HuH-7 (cell line): ENCODE results near the gene EBF4.

Experiments used
- DNase-seq: peaks from one replicate; pipeline ENCODE4 v3.0.0; 2011; ENCODE audit warnings: low spot score

EBF4 gene

DNA sequence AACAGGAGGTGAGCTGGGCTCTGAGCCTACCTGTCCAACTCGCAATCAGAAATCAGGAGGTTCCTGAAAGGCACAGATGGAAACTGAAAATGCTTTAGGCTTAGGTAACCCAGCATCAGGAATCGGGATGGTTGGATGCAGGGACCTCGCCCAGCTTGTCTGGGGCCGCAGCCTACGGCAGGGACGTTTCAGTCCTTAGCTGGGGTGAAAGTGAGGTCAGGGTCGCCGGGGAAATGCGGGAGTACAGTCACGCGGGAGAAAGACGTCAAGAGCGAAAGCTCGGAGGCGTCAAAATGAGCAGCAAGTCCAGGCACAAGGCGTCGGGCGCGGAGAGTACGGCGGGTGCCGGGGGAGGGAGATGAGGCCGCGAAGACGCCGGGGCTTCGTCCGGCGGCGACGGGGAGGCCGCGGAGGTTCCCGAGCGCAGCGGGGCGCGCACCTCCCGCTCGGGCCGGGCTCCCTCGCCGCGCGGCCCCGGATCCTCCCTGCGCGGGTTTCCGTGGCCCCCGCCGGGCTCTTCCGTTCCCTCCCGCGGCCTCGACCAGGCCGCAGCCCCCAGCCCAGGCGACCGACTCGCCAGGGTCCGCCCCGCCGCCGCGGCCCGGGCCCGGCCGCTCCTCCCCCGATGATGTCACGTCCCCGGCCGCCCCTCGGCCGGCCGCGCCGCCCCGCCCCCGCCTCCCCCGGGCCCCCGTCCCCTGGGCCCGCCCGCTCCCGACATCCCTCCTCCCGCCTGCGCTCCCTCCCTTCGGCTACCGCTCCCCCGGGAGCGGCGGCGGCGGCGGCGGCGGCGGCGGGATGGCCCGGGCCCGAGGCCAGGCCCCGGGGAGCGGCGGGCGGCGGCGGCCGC lies at the start of gene EBF4:
EBF4 (plus strand) TSS at position 745 of the 850 bp plus-strand sequence. CDS start 866 bp downstream, outside the sequence.
- DNase-seq: peak; percentile 88

DNA sequence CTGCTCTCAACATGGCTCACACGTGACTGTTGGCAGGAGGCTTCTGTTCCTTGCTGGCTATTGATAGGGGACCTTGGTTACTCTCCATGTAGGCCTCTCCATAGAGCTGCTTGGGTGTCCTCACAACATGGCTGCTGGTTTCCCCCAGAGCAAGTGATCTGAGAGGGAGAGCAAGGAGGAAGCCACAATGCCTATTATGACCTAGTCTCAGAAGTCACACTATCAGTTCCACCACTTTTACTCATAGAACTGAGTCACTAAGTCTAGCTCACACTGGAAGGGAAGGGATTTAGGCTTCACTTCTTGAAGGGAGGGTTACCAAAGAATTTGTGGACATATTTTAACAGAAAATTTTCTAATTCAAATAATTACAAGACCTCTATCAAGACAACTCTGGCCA lies 48.9 kb upstream of the EBF4 start:
- DNase-seq: no peak

- peak; percentile 93 for DNase-seq
Observed at GRCh38 chr20:2651772-2652723, 40.5 kb upstream of the EBF4 start, which contains the start of gene NOP56. TSS of gene NOP56 (plus strand) at chr20:2652632. CDS start at chr20:2652661, 29 bp downstream.

GRCh38 chr20:2652724-2653555 lies 39.6 kb upstream of the EBF4 start:
- DNase-seq: peak; percentile 51

DNA sequence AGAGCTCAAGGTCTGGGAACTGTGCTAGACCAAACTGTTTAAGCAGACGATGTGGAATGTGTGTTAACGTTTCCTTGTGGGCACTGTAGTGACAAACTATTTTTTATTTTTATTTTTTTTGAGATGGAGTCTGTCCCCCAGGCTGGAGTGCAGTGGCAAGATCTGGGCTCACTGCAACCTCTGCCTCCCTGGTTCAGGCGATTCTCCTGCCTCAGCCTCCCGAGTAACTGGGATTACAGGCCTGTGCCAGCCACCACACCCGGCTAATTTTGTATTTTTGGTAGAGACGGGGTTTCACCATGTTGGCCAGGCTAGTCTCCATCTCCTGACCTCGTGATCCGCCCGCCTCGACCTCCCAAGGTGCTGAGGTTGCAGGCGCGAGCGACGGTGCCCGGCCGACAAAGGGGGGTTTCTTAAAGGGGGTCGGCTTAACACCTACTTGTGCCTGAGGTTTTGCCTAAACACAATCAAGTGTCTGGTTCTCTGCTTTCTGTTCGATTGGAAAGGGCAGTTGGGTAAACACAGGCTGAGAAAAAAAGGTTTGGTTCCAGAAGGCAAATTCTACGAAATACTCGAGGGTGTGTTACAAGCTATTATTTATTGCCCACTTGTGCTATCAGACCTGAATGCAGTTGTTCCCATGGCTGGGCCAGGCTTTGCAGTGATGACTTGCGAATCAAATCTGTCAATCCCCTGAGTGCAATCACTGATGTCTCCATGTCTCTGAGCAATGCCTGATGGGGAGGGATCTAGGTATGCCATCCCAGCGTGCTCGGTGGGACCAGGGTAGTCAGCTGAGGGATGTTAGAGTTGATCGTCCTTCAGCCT lies 38.8 kb upstream of the EBF4 start:
- DNase-seq: no peak

DNA sequence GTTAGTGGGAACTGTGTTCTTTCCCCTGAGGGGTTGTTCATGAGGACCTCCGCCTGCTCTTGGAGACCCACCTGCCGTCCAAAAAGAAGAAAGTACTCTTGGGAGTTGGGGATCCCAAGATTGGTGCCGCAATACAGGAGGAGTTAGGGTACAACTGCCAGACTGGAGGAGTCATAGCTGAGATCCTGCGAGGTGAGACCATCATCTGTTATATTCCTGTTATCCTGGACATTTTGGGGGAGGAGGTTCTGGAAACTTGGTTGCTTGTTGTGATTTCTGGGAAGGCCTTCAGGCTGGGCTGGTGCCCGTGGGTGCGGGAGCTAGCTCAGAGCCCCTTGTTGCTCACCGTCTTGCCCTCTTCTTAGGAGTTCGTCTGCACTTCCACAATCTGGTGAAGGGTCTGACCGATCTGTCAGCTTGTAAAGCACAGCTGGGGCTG lies 38.2 kb upstream of the EBF4 start:
- no peak for DNase-seq

DNA sequence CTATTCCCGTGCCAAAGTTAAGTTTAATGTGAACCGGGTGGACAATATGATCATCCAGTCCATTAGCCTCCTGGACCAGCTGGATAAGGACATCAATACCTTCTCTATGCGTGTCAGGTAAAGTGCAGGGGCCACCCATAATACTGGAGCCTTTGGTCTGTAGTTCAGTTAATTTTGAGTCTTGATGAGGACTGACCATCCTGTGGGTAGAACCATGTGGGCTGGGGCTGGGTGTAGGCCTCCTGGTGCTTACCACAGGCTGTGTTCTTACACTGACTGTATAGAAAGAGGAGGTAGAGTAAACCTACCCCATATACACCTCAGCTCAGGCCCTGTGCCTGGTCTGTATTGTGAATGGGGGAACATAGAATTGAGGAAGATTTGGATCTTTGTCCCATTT lies 37.7 kb upstream of the EBF4 start:
- no peak for DNase-seq

GRCh38 chr20:2655331-2656116 lies 37.1 kb upstream of the EBF4 start:
- DNase-seq: no peak

GRCh38 chr20:2656471-2657117 lies 36.0 kb upstream of the EBF4 start:
- no peak for DNase-seq

- no peak for DNase-seq
Observed at GRCh38 chr20:2657241-2657640, 35.3 kb upstream of the EBF4 start.

DNA sequence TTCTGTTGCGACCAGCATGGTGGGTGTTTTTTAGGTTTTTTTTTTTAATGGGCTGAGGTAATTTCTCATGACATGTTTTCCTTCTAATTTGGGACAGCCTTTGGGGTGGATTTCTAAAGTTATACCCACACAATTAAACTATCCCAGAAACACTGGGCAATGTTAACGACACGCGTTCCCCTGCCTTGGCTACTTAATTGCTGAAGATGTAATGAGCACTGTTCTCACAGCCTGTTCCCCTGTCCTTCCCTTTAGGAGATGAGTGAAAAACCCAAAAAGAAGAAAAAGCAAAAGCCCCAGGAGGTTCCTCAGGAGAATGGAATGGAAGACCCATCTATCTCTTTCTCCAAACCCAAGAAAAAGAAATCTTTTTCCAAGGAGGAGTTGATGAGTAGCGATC lies 34.9 kb upstream of the EBF4 start:
- DNase-seq: no peak

DNA sequence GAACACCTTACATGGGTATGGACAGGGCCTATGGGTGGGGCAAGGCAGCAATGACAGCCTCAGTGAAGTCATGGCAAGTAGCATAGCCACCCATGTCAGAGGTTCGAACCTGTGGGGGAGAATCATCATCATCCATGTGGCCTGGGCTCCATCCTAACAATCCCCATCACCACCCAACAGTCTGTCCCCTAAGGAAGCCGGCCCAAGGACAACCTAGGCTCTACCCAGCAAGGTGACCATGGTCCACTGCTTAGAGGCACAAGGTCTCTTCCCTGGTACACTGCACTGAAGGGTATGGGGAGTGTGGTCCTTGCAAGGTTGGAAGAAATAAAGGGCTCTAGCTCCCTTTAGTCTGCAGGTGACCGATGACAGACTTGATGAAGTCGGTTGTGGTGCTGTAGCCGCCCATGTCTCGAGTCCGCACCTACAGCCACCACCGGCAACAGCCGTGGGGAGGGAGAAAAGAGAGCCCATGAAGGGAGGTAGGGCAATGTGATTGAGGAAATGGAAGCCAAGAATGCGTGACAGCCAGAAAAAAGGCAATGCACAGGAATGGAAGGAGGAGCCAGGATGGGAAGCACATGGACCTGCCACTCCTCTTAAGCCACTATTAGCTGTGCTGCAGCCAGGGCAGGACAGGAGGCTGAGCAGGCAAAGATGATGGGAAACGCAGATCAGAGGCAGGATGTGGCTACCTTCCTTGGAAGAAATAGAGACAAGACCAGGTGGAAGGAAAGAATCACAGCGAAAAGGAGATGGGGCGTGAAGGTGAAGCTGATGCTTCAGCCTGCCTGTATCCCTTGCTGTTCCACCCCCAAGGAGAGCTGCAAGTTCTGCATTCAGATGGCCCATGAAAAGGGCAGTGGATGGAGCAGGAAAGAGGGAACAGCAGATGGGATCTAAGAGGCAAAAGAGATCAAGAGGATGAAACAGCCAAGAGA lies 33.9 kb upstream of the EBF4 start:
- no peak for DNase-seq

DNA sequence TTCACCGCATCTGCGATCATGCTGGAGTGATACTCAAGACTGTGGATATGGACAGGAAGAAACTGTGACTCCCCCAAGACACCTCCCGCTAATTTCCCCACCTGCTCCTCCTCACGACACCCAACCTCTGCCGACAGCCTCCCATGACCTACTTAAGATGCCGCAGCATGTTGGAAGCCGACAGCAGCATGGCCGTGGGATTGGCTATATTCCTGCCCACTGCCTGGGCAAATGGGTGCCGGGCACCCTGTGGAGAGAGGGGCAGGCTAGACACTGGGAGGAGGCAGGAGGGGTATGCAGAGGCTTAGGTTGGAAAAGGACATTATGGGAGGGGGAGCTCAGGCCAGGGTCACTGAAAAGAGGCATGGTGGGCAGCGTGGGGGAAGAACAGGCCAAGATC lies 33.0 kb upstream of the EBF4 start:
- no peak for DNase-seq

DNA sequence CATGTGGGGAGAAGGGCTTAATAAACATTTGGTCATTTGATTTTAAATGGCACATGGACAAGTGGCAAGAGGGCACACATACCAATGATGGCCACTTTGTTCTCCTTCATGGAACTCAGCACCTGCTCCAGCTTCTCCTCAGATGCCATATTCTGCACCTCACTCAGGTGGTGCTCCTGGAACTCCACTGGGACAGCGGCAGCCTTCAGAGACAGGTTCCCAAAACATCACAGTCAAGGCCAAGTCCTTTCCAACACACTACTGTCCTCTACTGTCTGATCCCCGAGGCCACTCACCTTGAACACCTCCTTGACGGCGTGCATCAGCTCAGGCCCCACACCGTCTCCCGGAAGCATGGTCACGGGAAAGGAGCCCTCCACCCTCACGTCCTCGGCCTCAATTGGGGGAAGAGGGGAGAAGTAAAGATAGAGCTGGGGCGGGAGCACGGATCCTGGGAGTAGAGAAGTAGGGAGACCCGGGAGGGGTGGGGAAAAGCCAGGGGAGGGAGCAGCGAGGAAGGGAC lies 29.2 kb upstream of the EBF4 start:
- no peak for DNase-seq

GRCh38 chr20:2663887-2664719 lies 28.5 kb upstream of the EBF4 start, which contains the start of gene IDH3B:
TSS of gene IDH3B (minus strand) at chr20:2664216. CDS start at chr20:2664188, 28 bp downstream.
- peak; percentile 90 for DNase-seq

GRCh38 chr20:2671977-2672376 lies 20.6 kb upstream of the EBF4 start:
- DNase-seq: no peak

GRCh38 chr20:2672446-2672845 lies 20.1 kb upstream of the EBF4 start:
- no peak for DNase-seq
